ENCODE results near the gene BEST1.

Gene BEST1

GRCh38 chr11:61974766-61975631, 24.8 kb downstream of the BEST1 start:
- no peak for TF ChIP-seq CTCF (IDR thresholded peaks at IDR 0.05; ENCODE audit: low read depth, low read length, missing control alignments)
- no peak for DNase-seq (ENCODE audit: low read depth)
- H3K4me3 ChIP-seq (ENCODE audit: low read depth, low read length): no peak overlapping the region
- in situ Hi-C loops (cut with HindIII; ENCODE audit: low sequenced_read_pairs): no loop called here

- H3K4me3 ChIP-seq (ENCODE audit: low read depth, low read length): no peak overlapping the region
- DNase-seq (ENCODE audit: low read depth): no peak
- TF ChIP-seq CTCF (IDR thresholded peaks at IDR 0.05; ENCODE audit: low read depth, low read length, missing control alignments): no peak
- in situ Hi-C loops (cut with HindIII; ENCODE audit: low sequenced_read_pairs): no loop called here
Measured at GRCh38 chr11:61975638-61976419, 25.7 kb downstream of the BEST1 start.

GRCh38 chr11:61976420-61976800, 26.3 kb downstream of the BEST1 start:
- DNase-seq (ENCODE audit: low read depth): no peak
- in situ Hi-C loops (cut with HindIII; ENCODE audit: low sequenced_read_pairs): no loop called here
- TF ChIP-seq CTCF (IDR thresholded peaks at IDR 0.05; ENCODE audit: low read depth, low read length, missing control alignments): no peak
- no peak overlapping the region for H3K4me3 ChIP-seq (ENCODE audit: low read depth, low read length)

- TF ChIP-seq CTCF (IDR thresholded peaks at IDR 0.05; ENCODE audit: low read depth, low read length, missing control alignments): no peak
- in situ Hi-C loops (cut with HindIII; ENCODE audit: low sequenced_read_pairs): no loop called here
- DNase-seq (ENCODE audit: low read depth): no peak
- no peak overlapping the region for H3K4me3 ChIP-seq (ENCODE audit: low read depth, low read length)
Measured at GRCh38 chr11:61976813-61977475, 26.8 kb downstream of the BEST1 start.

- no peak overlapping the region for H3K4me3 ChIP-seq (ENCODE audit: low read depth, low read length)
- TF ChIP-seq CTCF (IDR thresholded peaks at IDR 0.05; ENCODE audit: low read depth, low read length, missing control alignments): no peak
- DNase-seq (ENCODE audit: low read depth): no peak
- in situ Hi-C loops (cut with HindIII; ENCODE audit: low sequenced_read_pairs): no loop called here
Measured at GRCh38 chr11:61978703-61979661, 28.8 kb downstream of the BEST1 start.
